NOMO-1 treated with dmso at 0.1 percent for 144 hours (cell line): Measurements from ENCODE around the gene GATD1.

ENCODE experiments used
- DNase-seq: peaks from one replicate; lab custom pipeline; 2025; ENCODE audit not compliant: unreplicated experiment; lab: John Stamatoyannopoulos, UW

The GATD1 gene, protein sequence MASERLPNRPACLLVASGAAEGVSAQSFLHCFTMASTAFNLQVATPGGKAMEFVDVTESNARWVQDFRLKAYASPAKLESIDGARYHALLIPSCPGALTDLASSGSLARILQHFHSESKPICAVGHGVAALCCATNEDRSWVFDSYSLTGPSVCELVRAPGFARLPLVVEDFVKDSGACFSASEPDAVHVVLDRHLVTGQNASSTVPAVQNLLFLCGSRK

DNA sequence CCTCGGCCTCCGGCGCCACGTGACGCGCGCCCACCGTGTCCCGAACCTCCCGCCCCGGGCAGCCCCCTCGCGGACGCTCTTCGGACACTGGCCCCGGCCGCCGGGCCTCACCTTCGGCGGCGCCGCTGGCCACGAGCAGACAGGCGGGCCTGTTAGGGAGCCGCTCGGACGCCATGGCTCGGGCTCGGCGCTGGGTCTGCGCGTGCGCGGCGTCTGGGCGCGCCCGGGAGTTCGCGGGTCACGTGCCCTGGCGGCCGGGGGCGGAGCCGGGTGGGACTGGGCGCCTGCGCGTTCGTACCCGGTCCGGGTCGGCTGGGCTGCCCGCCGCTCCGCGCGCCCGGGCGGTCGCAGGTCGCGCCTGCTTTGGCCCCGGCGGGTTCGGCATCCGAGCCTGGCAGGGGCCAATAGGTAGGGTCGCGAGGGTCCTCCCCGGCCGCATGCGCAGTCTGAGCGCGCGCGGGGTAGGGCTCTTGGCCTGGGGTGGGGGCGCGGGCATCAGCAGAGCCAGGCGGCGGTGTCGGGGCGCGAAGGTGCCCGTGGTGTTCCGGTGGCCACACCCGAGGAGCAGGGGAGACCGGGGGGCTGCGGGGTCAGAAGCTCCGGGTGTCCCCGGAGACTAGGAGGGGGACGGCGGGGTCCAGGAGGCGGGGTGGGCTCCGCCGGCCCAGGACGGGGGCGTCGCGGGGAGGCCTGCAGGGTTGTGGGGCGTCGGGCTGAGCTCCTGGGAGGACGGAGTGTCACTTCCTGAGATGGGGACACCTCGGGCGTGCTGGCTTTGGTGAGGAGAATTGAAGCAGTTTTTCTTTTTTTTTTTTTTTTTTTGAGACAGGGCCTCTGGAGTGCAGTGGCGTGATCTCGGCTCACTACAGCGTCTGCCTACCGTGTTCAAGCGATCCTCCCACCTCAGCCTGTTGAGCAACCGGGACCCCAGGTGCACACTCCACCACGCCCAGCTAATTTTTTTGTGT is at the start of gene GATD1:
TSS of gene GATD1 (minus strand) at position 200 of the 968 bp plus-strand sequence. CDS start at position 175, 25 bp downstream.
- DNase-seq = peak; percentile 81

DNA sequence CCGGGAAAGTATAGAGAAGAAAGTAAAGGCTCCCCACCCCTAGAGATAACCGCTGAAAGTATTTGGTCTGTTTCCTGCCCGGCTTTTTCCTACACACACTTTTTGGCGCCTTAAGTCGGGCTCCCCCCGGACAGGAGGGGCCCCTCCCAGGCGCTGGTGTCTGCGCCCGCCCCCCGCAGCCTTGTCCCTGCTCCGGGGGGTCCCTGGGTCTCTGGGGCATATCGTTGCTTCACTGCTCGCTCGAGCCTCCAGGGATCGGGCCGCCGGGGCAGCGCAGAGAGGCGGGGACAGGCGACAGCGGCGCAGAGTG is 49.5 kb upstream of the GATD1 start:
- no peak for DNase-seq

DNA sequence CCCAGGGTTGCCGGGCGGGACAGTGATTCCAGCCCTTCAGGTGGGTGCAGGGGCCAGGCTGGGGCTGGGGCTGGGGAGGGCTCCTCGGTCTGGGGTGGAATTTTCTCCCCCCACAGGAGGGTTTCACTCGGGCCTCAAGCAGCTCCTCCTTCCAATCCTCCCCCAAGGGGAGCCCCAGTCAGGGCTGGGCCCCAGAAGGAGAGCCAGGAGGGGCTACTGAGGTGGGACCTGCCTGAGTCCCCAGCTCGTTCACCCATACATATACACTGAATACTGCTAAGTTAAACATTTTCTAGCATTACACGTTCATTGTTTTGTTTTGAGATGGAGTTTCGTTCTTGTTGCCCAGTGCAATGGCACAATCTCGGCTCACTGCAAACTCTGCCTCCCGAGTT is 48.9 kb upstream of the GATD1 start:
- DNase-seq = no peak

DNA sequence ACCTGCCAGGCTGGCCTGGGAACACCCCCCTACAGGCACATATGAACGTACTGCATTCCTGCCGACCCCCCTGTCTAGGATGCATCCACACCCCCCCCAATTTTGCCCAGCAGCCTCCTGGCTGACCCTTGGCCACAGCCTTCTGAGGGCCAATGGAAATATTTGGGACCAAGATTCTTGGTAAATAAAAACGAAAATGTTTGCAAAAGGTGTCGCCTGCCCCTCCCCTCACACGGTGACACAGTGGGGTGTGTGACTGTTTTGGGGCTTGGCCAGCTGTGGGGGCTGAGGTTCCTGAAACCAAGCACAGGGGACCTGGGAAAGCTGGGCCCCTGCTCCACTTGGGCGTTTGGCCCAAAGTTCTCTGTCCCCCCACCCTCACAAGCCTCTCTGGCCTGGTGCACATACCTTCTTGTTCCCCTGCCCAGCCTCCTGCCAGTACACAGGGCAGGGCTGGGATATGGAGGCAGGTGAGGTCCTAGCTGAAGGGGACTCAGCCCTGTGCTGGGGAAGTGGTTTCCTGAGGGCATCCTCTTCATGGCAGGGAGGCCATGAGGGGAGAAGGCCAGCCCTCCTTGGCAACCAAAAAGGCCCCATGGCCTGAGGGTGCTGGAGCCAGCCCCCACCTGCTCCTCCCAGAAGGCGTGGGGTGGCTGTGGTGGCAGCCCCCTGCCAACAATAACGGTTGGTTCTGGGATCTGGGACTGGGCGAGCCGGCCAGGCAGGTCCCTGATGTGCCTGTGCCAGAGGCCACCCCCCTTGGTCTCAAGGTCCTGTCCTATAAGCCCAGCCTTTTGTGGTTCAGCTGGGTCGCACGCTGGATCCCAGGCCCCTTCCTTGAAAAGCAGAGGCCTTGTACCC is 48.3 kb upstream of the GATD1 start:
- no peak for DNase-seq

DNA sequence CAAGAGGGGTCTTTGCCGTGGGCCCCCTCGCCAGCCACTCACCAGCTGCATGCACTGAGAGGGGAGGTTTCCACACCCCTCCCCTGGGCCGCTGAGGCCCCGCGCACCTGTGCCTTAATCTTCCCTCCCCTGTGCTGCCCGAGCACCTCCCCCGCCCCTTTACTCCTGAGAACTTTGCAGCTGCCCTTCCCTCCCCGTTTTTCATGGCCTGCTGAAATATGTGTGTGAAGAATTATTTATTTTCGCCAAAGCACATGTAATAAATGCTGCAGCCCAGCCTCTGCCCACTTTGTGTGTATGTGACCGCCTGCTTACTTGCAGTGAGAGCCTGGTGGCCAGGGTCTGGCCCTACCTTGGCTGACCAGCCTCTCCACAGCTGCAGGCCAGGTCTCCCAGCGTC is 47.7 kb upstream of the GATD1 start:
- no peak for DNase-seq

DNA sequence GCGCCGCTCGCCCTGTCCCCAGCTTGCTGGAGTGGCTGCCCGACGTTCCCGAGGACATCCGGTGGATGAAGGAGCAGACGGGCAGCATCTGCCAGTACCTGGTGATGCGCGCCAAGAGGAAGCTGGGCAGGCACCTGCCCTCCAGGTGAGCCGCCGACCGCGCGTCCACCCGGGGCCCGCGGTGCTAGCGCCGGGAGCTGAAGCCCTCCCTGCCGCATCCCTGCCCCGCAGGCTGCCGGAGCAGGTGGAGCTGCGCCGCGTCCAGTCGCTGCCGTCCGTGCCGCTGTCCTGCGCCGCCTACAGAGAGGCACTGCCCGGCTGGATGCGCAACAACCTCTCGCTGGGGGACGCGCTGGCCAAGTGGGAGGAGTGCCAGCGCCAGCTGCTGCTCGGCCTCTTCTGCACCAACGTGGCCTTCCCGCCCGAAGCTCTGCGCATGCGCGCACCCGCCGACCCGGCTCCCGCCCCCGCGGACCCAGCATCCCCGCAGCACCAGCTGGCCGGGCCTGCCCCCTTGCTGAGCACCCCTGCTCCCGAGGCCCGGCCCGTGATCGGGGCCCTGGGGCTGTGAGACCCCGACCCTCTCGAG is 47.1 kb upstream of the GATD1 start:
- no peak for DNase-seq

DNA sequence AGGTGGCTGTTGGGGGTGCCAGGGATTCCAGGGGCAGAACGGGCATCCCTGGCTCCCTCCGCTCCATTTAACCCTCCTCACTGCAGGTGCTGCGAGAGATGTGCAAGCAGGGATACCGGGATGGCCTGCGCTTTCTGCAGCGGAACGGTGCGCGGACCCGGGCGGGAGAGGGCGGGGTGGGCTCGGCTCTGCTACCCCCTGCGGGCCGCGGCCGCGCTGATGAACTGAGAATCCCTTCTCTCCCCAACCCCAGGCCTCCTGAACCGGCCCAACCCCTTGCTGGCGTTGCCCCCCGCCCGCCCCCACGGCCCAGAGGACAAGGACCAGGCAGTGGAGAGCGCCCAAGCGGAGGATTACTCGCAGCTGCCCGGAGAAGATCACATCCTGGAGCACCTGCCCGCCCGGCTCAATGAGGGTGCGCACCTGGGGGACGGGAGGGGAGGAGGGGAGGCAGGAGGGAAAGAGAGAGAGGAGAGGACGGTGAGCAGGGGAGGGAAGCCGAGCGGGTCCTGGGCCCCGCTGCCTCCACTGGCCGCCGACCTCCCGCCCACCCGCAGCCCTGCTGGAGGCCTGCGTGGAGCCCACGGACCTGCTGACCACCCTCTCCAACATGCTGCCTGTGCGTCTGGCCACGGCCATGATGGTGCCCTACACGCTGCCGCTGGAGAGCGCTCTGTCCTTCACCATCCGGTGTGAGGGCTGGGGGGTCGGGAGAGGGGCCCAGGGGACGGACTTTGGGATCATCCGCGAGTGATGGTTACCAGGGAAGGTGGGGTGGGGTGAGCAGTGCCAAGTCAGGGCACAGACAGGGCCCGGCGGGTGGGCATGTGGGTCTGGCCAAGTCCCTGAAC is 46.4 kb upstream of the GATD1 start:
- no peak for DNase-seq

DNA sequence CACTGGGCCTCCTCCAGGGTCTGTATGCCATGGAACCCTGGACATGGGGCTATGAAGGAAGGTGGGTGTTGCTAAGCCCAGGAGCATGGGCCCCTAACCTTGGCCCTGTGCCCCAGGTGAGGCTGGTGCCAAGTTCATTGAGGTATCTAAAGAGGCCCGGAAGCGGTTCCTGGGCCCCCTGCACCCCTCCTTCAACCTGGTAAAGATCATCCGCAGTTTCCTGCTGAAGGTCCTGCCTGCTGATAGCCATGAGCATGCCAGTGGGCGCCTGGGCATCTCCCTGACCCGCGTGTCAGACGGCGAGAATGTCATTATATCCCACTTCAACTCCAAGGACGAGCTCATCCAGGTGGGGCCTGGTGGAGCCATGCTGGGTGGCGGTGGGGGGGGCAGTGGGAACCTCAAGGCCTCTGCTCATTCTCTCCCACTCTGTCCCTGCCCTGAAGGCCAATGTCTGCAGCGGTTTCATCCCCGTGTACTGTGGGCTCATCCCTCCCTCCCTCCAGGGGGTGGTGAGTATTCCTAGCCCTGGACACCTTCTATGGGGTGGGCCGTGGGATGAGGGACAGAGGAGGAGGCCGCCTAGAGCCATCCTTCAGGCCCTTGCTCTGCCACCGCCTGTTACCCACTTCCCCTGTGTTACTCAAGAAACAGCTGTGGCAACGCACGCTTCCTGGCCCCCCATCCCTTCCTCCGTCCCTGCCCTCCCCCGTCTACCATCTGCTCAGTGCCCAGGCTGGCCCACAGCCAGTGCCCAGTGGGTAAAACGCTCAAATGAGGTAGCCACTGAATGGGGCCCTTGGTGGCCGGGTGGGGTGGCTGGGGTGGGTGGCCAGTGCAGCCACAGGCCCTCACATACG is 44.5 kb upstream of the GATD1 start:
- no peak for DNase-seq

DNA sequence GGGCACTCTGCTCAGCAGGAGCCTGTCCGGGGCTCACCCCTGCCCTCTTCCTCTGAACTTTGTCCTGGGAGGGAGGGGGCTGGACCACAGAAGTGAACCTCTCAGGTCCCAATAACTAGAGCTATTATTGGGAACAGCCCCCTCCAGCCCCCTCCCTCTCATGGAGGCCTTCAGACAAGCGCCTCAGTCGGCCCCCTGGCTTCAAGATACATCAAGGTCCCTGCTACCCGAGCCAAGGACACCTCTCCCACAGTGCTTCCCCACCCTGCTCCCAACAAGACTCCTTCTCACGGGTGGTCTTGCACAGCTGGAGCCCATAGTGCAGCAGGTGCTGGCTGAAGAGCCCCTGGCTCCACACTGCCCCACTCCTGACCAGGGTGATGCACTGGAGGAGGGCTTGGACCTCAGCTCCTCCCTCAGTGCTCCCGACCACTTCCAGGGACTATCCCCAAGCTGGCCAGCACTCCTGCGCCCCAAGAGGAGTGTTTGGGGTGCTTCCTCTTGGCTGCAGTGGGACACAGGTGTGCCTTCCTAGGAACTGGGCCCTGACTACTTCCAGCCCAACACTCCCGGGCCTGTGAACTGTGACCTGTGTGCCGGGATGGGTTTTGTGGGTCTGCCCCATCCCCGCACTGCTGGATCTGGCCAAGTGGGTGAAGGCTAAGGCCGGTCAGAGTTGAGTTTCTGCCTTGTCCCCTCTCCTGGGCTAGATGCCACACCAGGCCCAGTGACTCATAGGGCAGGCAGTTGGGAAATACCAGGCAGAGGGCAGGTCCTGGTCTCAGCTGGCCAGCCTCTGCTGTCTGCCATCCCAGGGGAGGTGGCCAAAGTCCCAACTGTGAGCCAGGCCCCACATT is 43.6 kb upstream of the GATD1 start:
- no peak for DNase-seq

DNA sequence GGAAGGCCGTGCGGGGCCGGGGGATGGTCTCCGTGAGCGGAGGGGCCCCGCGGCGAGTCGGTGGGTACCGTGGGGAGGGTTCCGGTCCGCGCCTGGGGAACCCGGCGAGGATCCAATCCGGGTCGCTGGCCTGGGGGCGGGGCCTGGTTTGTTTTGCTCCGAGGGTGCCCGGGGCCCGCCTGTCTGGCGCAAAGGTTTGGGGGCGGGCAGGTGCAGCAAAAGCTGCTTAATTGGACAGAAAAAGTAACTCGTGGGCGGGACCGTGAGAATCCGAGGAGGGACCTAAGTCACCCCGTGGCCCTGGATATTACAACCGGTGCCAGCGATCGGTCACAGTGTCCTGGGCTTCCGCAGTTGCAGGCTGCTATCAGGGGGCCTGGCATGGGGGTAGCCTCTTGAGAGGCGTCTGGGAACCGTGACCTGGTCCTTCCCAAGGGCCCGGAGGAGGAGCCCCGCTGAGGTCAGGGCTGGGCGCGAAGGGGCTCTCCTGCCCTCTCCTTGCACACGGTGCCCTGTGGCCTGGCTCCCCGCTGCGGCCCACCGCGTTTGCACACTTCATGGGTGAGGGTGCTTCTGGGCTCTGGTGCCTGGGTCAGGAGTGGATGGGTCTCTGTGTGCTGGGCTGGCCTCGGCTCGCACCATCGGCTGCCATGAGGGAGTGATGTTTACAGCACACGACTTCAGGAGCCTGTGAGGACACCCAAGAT is 42.8 kb upstream of the GATD1 start:
- peak; percentile 82 for DNase-seq

DNA sequence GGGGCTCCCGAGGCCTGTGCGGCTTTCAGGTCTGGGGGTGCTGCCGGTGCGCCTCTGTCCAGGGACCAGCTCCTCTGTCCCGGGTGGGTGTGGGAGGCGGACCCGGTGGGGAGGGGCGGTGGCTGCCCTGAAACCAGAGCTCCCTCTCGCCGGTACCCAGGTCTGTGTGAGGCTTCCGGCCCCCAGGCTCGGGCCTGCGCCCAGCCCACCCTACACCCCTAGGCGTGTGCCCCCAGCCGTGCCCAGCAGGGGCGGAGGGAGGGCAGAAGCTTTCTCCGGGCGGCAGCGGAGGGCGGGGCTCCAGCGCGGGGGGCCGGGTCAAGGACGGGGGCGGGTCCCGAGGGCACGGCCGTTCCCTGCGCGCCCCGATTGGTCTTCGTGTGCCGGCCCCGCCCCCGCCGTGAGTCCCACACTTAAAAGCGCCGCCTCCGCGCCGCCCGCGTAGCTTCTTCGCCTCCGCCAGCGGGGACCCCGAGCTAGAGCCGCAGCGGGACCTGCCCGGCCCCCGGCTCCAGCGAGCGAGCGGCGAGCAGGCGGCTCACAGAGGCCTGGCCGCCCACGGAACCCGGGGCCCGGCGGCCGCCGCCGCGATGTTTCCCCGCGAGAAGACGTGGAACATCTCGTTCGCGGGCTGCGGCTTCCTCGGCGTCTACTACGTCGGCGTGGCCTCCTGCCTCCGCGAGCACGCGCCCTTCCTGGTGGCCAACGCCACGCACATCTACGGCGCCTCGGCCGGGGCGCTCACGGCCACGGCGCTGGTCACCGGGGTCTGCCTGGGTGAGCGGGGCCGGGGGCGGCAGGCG is 42.0 kb upstream of the GATD1 start:
- DNase-seq = peak; percentile 88

DNA sequence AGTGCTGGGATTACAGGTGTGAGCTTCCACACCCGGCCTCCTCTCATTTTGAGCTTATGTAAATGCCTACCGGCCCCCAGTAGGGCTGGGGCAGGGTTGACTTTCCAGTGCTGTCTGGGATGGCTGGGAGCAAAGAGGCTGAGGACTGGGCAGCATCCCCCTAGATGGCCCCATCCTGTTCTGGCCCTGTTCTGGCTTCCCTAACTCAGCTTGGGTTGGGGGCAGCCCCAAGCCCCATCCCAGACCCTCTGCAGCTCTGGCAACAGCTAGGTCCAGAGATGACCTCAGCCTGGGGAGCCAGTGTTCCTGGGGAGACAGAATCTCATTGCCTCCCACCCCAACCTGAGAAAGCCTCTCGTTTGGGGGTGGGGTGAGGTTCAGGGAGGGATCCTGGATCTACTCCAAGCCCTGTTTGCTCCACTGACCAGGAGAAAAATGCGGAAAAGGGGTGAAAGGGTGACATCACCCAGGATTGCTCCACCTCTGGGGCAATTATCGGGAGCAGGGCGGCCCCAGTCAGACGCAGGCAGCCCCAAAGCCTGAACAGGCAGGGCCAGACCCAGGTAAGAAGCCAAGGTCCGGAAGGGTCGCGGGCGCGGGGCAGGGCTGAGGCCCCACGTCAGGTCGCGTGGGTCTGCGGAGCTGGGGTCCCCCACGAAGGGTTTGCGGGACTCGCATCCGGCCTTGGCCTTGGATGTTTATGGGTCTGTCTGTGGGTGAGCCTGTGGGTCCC is 41.3 kb upstream of the GATD1 start, which contains the start of gene PNPLA2:
TSS of gene PNPLA2 (plus strand) at position 519 of the 733 bp plus-strand sequence. CDS start 805 bp downstream, outside the sequence.
- DNase-seq = no peak

DNA sequence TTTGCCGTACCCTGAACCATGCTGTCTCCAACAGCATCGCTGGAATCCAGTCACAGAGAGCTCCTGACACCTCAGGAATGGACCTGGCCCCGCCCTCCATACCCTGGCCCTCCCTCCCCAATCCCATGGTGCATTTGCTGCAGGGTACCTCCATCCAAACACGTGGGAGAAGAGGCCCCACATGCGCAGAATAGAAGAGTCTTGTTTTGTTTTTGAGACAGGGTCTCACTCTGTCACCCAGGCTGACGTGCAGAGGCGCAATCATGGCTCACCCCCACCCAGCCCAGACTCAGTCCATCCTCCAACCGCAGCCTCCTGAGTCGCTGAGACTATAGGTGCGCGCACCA is 39.1 kb upstream of the GATD1 start:
- no peak for DNase-seq

DNA sequence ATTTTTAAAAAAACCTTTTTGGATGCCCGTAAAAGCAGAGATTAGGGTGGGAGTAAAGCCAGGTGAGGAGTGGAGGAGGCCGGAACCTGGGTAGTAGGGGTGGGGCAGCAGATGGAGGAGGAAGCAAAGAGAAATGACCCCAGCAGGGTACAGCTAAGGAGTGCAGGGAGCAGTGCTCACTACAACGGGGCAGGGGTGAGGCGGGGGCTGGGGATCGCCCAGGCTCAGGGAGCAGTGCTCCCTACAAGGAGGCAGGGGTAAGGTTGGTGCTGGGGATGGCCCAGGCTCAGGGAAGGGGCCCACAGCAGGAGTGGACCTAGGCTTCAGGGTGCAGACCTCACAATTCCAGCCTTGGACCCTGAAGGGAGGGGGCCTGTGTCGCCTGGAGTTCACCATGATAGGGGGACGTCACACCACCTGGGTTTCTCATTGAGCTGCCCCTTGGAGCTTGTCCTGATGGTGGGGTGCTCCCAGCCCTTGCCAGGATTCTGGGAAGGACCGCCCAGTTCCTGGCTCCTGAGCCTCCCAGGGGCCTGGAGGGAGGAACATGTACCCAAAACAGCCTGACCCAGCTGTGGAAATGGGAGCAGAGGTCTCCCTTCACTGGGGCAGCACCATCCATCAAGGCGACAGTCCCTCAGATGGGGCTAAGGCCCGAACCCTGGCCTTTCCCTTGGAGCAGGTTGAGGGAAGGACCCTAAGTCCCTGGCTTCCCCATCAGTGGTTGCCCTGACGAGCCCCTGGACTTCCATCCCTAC is 38.6 kb upstream of the GATD1 start:
- no peak for DNase-seq

DNA sequence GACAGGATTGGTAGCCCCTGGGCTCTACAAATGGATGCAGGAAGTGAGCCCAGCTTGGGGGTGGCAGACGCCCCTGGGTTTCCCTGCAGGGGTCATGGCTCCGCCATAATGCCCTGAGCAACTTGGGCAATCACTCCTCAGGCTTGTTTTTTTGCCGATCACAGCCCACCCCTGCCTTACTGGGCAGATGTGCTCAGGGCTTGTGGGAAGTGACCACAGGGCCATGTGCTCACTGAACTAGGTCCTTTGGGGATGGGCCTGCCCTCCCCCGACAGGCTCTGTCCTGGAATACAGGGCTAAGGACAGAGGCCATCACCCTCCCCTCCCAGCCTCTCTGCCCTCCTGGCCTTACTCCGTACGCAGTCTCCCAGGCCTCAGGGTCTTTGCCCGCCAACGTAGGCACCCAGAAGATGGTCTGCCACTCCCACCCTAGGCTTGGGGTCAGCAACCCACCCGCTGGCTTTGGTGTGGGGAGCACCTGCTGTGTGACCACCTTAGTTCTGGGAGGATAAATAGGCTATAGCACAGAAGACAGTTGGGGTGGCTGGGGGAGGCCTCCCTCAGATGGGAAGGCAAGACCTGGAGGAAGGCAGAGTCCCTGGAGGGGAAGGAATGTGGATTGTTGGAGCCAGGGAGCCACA is 36.3 kb upstream of the GATD1 start:
- no peak for DNase-seq
